ENCODE measurements around the gene GCC2.

The GCC2 gene

DNA sequence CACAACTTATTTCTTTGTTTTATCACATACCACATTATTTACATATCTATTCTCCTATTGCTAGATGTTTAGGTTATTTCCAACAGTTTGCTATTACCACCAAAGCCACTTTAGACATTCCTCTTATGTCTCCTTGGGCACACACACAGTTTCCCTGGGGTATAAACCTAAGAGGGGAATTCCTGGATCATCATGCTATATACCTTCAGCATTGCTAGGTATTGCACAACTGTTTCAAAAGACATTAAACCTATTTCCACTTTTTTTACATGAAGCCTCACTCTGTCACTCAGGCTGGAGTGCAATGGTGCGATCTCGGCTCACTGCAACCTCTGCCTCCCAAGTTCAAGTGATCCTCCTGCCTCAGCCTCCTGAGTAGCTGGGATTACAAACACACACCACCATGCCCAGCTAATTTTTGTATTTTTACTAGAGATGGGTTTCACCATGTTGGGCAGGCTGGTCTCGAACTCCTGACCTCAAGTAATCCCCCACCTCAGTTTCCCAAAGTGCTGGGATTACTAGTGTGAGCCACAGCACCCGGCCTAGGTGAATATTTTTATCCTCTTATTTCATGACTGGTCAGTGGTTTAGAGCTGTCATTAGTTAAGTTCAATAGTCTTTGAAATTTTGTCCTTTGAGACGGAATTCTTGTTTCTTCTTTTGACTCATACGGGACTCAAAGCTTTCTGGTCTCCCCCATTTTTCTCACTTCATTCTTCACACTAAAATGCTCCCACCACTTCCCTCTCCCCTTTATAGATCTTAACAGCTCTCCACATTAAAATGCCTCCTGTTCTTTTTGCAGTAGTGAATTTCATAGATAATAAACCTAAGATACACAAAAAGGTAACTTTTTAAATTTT lies 40.9 kb upstream of the GCC2 start:
- TF ChIP-seq, protein P1, sequence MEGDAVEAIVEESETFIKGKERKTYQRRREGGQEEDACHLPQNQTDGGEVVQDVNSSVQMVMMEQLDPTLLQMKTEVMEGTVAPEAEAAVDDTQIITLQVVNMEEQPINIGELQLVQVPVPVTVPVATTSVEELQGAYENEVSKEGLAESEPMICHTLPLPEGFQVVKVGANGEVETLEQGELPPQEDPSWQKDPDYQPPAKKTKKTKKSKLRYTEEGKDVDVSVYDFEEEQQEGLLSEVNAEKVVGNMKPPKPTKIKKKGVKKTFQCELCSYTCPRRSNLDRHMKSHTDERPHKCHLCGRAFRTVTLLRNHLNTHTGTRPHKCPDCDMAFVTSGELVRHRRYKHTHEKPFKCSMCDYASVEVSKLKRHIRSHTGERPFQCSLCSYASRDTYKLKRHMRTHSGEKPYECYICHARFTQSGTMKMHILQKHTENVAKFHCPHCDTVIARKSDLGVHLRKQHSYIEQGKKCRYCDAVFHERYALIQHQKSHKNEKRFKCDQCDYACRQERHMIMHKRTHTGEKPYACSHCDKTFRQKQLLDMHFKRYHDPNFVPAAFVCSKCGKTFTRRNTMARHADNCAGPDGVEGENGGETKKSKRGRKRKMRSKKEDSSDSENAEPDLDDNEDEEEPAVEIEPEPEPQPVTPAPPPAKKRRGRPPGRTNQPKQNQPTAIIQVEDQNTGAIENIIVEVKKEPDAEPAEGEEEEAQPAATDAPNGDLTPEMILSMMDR (IDR thresholded peaks at IDR 0.05; ENCODE audit: low read depth, low read length, missing control alignments): no peak
- DNase-seq (ENCODE audit: extremely low read depth, low read depth): no peak
- H3K4me3 ChIP-seq (replicated peaks; ENCODE audit: low read depth, low read length): no peak overlapping the region

DNA sequence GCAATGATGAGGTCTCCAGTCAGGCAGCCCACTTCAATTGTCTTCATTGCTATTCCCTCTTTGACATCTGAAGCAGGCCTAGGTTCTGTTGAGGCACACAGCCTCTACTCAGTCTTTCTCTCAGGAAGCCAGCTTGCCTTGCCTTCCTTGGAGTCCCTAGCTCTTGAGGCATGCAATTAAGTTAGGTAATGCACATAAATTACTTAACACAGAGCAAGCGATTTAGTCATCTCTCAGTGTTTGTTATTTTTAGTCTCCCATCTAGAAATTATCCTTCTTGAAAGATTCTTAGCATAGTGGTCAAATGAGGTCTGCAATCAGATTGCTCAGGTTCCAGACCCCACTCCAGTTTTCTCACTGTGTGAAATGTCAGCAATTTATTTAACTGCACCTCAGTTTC lies 39.2 kb upstream of the GCC2 start:
- DNase-seq (ENCODE audit: extremely low read depth, low read depth): no peak
- TF ChIP-seq, protein P1 (IDR thresholded peaks at IDR 0.05; ENCODE audit: low read depth, low read length, missing control alignments): no peak

DNA sequence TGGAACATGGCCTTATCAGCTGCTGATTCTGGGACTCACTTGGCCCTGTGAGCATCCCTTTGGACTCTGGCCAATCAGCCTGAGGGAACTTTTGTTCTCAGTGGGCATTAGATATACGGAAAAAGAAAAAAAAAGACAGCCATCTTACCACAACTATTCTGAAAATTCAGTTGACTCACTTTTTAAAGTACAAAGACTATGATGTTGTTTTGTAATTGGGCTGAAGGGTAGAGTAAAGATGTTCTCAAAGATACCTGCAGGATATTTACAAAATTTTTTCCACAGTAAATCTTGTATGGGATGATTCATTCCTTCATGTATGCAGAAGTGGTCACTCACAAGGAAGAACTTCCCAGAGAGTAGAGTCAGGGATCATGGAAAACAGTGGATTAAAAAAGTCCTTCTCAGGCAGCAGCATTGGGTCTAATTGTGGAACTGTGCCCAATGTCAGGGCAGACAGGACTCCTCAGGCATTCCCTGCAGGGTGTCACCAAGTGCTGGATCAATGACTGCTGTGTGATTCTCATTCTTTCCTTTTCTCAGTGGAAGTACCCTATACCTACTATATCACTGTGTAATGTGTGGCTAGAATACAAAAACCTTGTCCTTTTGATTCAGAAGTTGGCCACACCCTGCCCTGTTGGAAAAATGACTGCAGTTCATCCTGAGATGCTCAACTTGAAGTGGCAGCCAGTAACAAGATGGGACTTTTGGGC lies 35.9 kb upstream of the GCC2 start:
- peak; percentile 51 for DNase-seq (ENCODE audit: extremely low read depth, low read depth)
- TF ChIP-seq, protein P1 (IDR thresholded peaks at IDR 0.05; ENCODE audit: low read depth, low read length, missing control alignments): no peak
- no peak overlapping the region for H3K4me3 ChIP-seq (replicated peaks; ENCODE audit: low read depth, low read length)

More for the DNA sequence above, 39.2 kb upstream of the GCC2 start:
- no peak overlapping the region for H3K4me3 ChIP-seq (replicated peaks; ENCODE audit: low read depth, low read length)

DNA sequence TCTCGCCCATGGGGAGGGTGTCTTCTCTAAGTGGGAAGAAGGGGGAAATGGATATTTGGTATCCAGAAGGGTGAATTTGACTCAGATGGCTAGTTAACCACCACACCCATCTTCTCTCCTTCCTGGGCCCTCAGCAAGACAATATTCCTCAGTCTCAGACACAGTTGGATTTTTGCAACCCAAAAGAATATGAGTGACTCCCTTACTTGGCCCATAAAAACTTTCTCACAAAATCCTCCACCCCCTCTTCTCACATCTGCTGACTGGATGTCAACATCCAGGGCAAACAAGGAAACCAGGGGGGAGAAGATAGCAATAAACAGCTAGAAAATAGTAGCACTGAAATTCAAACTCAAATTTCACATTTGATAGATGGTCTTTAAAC lies 35.3 kb upstream of the GCC2 start:
- DNase-seq (ENCODE audit: extremely low read depth, low read depth): no peak
- TF ChIP-seq, protein P1 (IDR thresholded peaks at IDR 0.05; ENCODE audit: low read depth, low read length, missing control alignments): no peak
- no peak overlapping the region for H3K4me3 ChIP-seq (replicated peaks; ENCODE audit: low read depth, low read length)

DNA sequence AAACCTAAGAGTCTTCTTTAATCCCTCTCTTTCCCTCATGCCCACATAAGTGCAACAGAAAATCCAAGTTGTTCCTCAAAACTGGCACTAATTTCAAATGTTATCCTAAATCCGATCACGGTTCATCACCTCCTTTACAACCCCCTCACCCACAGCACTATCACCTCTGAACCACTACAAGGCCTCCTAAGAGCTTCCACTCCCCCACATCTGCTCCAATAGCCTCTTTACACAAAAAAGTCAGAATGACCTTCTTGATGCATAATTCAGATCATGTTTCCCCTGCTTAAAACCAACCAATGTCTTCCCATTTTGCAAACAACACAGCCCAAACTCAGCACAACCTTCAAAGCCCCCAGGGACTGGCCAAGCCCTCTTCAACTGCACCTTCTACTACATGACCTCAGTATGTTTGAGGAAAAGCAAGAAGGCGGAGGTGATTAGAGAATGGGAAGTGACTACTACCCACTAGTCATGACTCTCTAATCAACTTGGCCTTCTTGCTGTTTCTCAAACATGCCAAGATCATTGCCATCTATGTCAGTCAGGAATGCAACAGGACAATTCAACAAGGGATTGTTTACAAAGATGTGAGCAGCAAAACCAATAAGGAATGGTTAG lies 34.6 kb upstream of the GCC2 start:
- no peak for DNase-seq (ENCODE audit: extremely low read depth, low read depth)
- TF ChIP-seq, protein P1 (IDR thresholded peaks at IDR 0.05; ENCODE audit: low read depth, low read length, missing control alignments): no peak
- H3K4me3 ChIP-seq (replicated peaks; ENCODE audit: low read depth, low read length): no peak overlapping the region

DNA sequence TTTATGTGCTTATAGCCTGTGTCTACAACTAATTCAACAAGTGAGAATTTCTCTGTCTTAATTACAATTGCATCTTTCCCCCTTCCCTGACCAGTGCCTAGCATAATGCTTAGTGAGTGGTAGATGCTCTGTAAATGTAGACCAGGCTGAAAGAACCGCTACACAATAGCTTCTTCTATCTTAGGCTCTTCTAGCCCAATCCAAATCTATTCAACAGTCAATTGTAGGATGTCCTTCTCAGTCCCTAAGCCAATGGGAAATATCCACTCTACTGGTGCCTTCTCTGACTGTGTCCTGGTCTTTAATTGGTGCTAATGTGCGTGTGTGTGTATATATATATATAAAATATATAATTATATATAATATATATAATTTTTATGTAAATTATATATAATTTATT lies 34.1 kb upstream of the GCC2 start:
- DNase-seq (ENCODE audit: extremely low read depth, low read depth): no peak
- H3K4me3 ChIP-seq (replicated peaks; ENCODE audit: low read depth, low read length): no peak overlapping the region
- TF ChIP-seq, protein P1 (IDR thresholded peaks at IDR 0.05; ENCODE audit: low read depth, low read length, missing control alignments): no peak

All from HFF-Myc (cell line).